ENCODE results near the gene TMEM229B. TPM values are rescaled to one million over a fixed set of nuclear protein-coding genes. Genes with fewer than 3 reads are reported as not detected.
A peak's percentile ranks its signal among the peaks of the same experiment; 100 is the strongest.

TMEM229B gene
- total RNA-seq = 10 to 100 TPM; 22.5 to 25.6 TPM
- 10 to 100 TPM; 17.2 to 27.5 (median 17.3) TPM for polyA plus RNA-seq
- total RNA-seq = 3.9 to 22.5 (median 17.0) reads per million in 6 experiments

DNA sequence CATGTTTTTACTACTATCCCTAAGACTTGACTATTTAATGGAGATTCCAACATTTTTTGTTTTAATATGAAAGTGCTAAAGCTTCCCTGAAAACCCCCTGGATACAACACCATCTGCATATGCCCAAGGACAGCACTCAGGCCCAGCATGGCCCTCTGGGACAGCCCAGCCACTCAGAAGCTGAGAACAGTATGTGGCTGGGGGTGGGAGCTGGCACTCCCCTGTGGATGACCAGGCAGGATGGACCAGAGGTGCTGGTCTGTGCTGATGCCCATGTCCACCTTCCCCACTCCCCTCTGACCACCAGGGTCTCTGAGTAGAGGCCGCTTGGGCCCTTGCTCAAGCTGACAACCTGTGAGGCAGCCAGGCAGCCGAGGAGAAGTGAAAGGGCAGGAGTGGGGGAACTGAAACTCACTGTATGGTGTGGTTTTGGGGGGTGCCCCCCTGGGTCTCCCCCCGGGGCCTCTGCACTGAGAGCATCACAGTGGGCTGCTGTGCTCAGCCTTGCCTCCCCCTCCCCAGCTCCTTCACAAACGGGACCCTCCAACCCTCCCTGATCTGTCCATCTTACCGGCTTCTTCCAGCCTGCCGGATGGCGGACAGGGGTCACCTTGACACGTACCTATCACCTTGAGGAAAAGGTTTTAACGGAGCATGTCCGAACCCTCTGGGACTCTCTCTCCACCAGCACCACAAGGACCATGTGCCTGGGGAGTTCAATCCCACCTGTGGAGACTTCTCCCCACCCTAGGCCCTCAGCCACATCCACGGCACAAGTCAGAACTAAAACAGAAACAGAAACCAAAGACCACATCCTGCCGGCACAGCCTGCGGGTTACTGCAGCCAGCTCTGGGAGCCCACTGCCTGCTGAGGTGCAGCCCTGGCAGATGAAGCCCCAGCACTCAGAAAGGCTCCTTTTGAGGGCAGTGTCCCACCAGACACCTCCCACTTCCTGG lies at the start of gene TMEM229B:
Gene TMEM229B (minus strand): TSS at position 785 of the 957 bp plus-strand sequence. CDS start 14,798 bp downstream, outside the sequence.
- peak; percentile 44 to 87 (median 74) for DNase-seq
- POLR2A ChIA-PET = interaction anchor here (0.8 to 3.7 kb wide), 7 partner anchors 22 to 207 kb away, joined by 3 to 41 read pairs (median 4); partner anchors contain the start of genes PIGH, PLEK2 and RDH11
- Mint-ChIP-seq H3K9me3 (peaks cover 0 to 8% (median 7%) of the 10 kb centered on the region in 9 donors), H3K27ac (peak within 1 kb of the TSS; percentile 97 to 100 (median 100)), H3K27me3 (no peaks in the 10 kb centered on the region), H3K36me3 (peaks cover 7 to 38% (median 26%) of the 10 kb centered on the region in 3 donors), H3K4me3 (peak within 1 kb of the TSS; percentile 89 to 100 (median 98)), H3K4me1 (peaks cover 26 to 90% (median 85%) of the 10 kb centered on the region in 4 donors)
- peak; percentile 98 to 99 for ATAC-seq

DNA sequence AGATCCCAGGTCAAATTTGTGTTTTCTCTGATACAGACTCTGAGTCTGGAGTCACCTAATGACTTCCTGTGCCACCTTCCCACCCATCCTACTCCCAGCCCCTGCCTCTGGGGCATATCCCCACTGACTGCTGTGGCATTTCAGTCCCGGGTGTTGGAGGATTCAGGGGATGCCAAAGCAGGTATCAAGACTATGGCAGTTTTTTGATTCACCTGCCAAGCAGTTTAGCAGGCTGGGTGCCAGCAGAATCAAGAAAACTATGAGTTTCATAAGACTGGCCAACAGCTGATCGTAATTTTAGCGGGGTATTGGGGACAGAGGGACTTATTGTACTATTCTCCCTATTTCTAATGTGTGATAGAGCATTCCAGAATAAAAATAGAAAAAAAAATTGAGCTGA lies 49.2 kb upstream of the TMEM229B start:
- Mint-ChIP-seq H3K27ac (no peak overlapping the region), H3K27me3 (peaks cover 7 to 37% (median 11%) of the 10 kb centered on the region in 5 donors), H3K4me3 (no peak overlapping the region), H3K36me3 (no peaks in the 10 kb centered on the region), H3K9me3 (no peaks in the 10 kb centered on the region), H3K4me1 (peaks cover 7 to 11% (median 10%) of the 10 kb centered on the region in 4 donors)
- DNase-seq (no peak), ATAC-seq (no peak)
- POLR2A ChIA-PET = no interaction called here

DNA sequence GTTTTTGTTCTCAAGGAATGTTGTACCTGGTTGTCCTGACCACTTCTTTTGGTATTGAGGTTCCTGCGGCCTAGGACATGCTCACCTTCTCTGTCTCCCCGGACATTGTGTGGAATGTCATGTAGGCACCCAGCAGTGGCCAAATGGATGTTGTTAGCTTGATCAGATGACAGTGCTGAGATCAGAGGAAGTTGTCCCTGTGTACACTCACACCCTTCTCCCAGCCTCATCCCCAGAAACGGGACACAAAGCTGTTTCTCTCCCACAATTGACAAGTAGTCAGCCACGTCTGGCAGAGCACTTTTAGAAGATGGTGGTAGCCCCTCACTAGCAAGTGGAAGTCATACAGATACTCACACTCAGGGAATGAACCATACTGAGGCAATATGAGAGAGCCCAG lies 47.6 kb upstream of the TMEM229B start:
- POLR2A ChIA-PET = no interaction called here
- no peaks in the 10 kb centered on the region for H3K9me3 Mint-ChIP-seq
- H3K4me3 Mint-ChIP-seq = peak overlapping the region in 1 of 10 donors; percentile 16
- no peaks in the 10 kb centered on the region for H3K36me3 Mint-ChIP-seq
- DNase-seq (no peak), ATAC-seq (no peak)
- H3K27ac Mint-ChIP-seq = no peak overlapping the region
- peaks cover 7 to 31% (median 11%) of the 10 kb centered on the region in 5 donors for H3K27me3 Mint-ChIP-seq
- H3K4me1 Mint-ChIP-seq = peaks cover 0 to 9% (median 4%) of the 10 kb centered on the region in 4 donors

DNA sequence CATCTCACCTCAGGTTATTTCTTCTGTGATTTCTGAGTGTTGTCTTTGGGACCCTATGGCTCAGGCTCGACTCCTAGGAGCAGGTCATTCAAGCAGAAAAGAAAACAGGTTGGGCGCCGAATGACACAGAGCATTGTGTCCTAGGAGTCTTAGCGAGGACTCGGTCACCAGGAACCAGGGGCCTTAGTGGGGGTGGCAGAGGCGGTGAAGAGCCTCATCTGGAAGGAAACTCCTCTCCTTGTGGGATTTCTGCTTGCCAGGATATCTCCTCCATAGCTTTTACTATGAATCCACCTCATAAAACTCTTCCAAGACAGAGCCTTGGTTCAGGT lies 45.2 kb upstream of the TMEM229B start:
- Mint-ChIP-seq H3K9me3 (no peaks in the 10 kb centered on the region), H3K27me3 (peaks cover 4 to 29% (median 9%) of the 10 kb centered on the region in 5 donors), H3K27ac (peak overlapping the region in 2 of 10 donors; percentile 69 to 72), H3K36me3 (no peaks in the 10 kb centered on the region), H3K4me1 (peaks cover 0 to 9% (median 4%) of the 10 kb centered on the region in 4 donors), H3K4me3 (peak overlapping the region; percentile 67 to 88 (median 80))
- no peak for DNase-seq
- ATAC-seq = no peak
- POLR2A ChIA-PET = interaction anchor here (0.9 kb wide), 1 partner anchor 14 kb away, joined by 3 read pairs; no protein-coding TSS in a partner anchor

DNA sequence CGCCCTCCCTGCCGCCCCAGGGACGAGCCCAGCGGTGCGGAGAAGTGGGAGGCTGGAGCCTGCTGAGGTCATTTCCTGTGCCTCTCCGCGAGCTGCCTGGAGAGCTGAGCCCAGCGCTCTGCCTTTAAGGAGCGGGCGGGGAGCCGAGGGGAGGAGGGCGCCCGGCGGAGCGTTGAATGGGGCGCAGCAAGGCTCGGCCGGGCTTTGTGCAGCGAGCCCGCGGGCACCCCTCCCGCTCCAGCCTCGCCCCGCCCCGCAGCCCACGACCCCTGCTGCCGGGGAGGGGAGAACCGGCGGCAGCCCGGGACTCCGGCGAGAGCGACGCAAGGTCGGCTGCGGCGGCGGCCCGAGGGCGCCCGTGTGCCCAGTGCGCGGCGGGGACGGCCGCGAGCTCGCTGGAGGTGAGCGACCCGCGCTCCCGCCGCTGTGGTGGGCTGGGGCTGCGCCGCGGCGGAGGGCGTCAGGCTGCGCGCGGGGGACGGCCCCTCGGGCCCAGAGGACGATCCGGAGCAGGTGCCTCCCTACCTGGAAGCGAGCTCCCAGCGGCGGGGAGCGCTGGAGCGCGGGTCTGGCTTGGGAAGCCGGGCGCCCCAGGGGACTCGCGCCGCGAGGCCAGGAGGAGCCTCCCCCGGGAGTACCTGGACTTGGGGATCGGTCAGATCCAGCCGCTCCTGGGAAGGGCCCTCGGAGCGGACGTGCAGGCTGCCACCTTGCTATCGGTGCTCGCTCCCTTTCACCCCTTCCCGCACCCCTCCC lies 44.7 kb upstream of the TMEM229B start, which contains the start of gene PLEKHH1:
Gene PLEKHH1 (plus strand): TSS at position 293 of the 756 bp plus-strand sequence. CDS start 8,578 bp downstream, outside the sequence.
- no peaks in the 10 kb centered on the region for H3K36me3 Mint-ChIP-seq
- H3K27ac Mint-ChIP-seq = peak within 1 kb of the TSS in 2 of 10 donors; percentile 69 to 72
- peaks cover 4 to 29% (median 9%) of the 10 kb centered on the region in 5 donors for H3K27me3 Mint-ChIP-seq
- peak; percentile 88 to 89 for ATAC-seq
- H3K9me3 Mint-ChIP-seq = no peaks in the 10 kb centered on the region
- POLR2A ChIA-PET = no interaction called here
- H3K4me1 Mint-ChIP-seq = peaks cover 0 to 9% (median 4%) of the 10 kb centered on the region in 4 donors
- peak within 1 kb of the TSS; percentile 68 to 88 (median 81) for H3K4me3 Mint-ChIP-seq
- peak; percentile 11 to 67 (median 36) for DNase-seq

DNA sequence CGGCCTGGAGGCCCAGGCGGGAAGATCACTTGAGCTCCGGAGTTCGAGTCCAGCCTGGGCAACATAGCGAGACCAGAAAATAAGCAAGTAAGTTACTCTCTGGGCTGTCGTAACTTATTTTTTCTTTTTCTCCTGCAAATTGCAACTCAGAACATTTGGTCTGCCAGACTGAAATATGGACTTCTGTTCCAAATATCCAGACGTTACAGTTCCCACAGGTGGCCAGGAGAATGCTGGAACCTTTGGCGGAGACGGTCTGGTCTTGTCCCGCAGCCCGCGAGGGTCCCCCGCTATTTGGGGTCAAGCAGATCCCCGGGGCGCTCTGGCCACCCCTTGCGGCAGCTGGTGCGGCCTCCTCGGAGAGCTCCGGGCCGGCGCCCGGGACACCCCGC lies 44.1 kb upstream of the TMEM229B start:
- peak in 1 of 10 donors; percentile 2 for DNase-seq
- H3K27ac Mint-ChIP-seq = no peak overlapping the region
- H3K9me3 Mint-ChIP-seq = no peaks in the 10 kb centered on the region
- POLR2A ChIA-PET = no interaction called here
- H3K4me3 Mint-ChIP-seq = peak overlapping the region; percentile 61 to 81 (median 70)
- peaks cover 4 to 29% (median 9%) of the 10 kb centered on the region in 5 donors for H3K27me3 Mint-ChIP-seq
- H3K36me3 Mint-ChIP-seq = no peaks in the 10 kb centered on the region
- H3K4me1 Mint-ChIP-seq = peaks cover 0 to 9% (median 4%) of the 10 kb centered on the region in 4 donors
- ATAC-seq = no peak

DNA sequence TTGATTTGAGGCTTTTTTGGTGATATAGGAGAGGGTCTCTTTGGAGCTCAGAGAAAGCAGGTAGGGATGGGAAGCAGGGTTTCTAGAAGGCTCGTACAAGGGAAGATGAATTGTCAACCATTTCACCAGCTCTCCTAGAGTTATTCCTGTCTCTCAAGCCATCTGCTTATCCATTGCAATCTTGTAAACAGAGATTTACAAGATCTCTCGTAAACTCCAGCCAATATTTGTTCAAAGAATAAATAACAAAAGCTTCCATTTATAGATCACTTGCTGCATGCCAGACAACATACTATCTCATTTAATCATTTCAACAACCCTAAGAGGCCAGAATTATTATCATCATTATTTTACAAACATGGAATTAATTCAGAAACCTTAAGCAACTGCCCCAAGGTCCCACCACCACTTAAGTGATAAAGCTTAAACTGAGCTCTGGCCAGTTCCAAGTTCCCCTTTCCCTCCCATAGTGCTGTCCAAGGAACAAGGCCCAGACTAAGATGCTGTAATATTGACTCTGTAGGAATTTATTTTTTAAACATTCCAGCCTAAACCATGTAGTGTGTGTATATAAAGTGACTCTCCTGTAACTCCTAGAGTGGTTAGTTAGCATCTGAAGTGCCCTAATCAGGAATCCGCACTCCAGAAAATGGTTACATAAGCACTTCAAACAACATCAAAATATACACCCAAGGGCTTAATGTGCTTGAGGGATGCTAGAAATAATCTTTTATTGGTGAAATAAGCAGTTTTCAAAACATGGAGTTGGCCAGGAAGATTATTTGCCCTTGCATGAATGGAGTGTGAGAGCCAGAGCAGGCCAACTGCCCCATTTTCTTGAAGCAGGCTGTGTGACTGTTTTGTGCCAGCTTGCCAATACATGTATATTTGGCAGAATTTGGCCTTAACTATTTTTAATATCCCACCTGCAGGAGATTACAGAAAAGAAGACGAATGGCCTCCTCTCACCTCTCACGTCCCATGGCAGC lies 41.7 kb upstream of the TMEM229B start:
- H3K27ac Mint-ChIP-seq = no peak overlapping the region

DNA sequence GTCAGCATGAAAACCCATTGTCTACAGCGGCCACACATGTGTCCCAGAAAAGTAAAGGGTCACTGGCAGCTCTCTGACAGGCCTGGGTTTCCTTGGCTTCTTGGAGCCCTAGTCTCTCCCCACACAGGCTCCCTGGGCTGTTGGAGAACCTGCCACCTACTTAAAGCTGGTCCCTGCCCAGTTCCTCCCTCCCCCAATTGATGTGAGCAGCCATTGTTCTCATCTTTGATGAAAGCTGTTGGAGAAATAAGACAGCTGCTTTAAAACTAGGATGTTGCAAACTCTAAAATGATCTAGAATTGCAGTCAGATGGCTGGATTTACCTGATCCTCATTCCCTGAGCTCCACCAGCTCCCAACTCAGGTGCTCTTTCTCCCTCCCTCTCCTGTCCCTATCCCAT lies 39.8 kb upstream of the TMEM229B start:
- no peak for DNase-seq

More for the DNA sequence above, 41.7 kb upstream of the TMEM229B start:
- DNase-seq = no peak
- no peaks in the 10 kb centered on the region for H3K36me3 Mint-ChIP-seq
- POLR2A ChIA-PET = no interaction called here
- peaks cover 2 to 11% (median 7%) of the 10 kb centered on the region in 4 donors for H3K4me1 Mint-ChIP-seq
- H3K4me3 Mint-ChIP-seq = no peak overlapping the region
- H3K9me3 Mint-ChIP-seq = no peaks in the 10 kb centered on the region
- H3K27me3 Mint-ChIP-seq = peaks cover 3 to 37% (median 13%) of the 10 kb centered on the region in 5 donors
- ATAC-seq = no peak

DNA sequence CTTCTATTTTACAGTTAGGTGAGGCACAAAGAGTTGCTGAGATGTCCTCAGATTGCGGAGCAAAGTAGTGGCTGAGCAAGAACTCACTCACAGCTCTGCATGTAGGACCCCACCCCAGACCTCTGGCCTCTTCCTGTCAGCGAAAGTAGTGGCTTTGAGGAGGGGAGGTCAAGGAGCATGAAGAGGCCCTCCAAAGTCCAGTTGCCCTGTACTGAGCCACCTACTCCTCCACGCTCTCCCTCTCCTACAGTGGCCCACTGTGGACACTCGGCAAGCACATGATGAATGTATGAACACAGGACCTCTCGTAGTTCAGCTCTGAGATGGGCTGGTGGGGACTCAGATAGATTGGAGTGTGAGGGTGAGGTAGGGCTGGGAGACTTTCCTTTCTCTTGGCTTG lies 39.2 kb upstream of the TMEM229B start:
- ATAC-seq (no peak), DNase-seq (no peak)
- Mint-ChIP-seq H3K4me3 (no peak overlapping the region), H3K4me1 (peaks cover 2 to 8% (median 7%) of the 10 kb centered on the region in 4 donors), H3K9me3 (no peaks in the 10 kb centered on the region), H3K27ac (no peak overlapping the region), H3K36me3 (no peaks in the 10 kb centered on the region), H3K27me3 (peaks cover 8 to 32% (median 14%) of the 10 kb centered on the region in 5 donors)
- POLR2A ChIA-PET = no interaction called here

More for the DNA sequence above, 39.8 kb upstream of the TMEM229B start:
- POLR2A ChIA-PET = no interaction called here
- no peaks in the 10 kb centered on the region for H3K36me3 Mint-ChIP-seq
- no peak overlapping the region for H3K4me3 Mint-ChIP-seq
- peaks cover 2 to 8% (median 7%) of the 10 kb centered on the region in 4 donors for H3K4me1 Mint-ChIP-seq
- H3K9me3 Mint-ChIP-seq = no peaks in the 10 kb centered on the region
- ATAC-seq = no peak
- no peak overlapping the region for H3K27ac Mint-ChIP-seq
- H3K27me3 Mint-ChIP-seq = peaks cover 8 to 32% (median 14%) of the 10 kb centered on the region in 5 donors

DNA sequence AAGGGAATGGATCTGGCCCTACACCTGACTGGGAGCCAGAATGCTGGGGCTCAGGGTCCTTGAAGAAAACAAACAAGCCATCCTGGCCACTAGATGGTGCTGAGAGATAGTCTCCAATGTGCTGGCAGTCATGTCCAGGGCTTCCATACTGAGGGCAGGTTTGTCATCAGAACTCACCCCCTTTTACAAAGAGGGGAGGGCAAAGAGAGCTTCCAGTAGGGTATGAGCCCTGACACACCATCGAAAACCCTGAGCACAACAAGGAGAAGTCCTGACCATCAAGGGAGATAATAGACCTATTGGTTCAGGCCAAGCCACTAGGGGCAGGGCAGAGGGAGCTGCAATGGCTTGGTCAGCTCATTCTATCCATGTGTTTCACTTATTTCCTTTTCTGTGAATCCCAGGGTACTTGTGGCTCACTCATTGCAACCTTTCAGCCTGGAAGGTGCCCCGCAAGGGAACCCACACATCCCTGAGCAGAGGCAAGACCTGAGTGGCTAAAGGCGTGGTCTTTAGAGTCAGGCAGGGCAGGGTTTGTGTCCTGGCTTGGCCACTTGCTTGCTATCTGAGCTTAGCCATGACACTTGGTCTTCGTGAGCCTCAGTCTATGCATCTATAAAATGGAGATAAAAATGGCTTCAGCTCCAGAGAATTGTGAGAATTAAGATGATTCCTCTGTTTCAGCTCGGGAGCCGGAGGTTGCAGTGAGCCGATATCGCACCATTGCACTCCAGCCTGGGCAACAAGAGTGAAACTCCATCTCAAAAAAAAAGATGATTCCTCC lies 38.3 kb upstream of the TMEM229B start:
- POLR2A ChIA-PET = no interaction called here
- Mint-ChIP-seq H3K27me3 (peaks cover 8 to 30% (median 12%) of the 10 kb centered on the region in 5 donors), H3K36me3 (no peaks in the 10 kb centered on the region), H3K4me3 (no peak overlapping the region), H3K9me3 (no peaks in the 10 kb centered on the region), H3K4me1 (peaks cover 2 to 6% (median 2%) of the 10 kb centered on the region in 4 donors), H3K27ac (peak overlapping the region in 1 of 10 donors; percentile 69)
- DNase-seq (peak in 6 of 10 donors; percentile 12 to 47 (median 25)), ATAC-seq (peak; percentile 74 to 89)

DNA sequence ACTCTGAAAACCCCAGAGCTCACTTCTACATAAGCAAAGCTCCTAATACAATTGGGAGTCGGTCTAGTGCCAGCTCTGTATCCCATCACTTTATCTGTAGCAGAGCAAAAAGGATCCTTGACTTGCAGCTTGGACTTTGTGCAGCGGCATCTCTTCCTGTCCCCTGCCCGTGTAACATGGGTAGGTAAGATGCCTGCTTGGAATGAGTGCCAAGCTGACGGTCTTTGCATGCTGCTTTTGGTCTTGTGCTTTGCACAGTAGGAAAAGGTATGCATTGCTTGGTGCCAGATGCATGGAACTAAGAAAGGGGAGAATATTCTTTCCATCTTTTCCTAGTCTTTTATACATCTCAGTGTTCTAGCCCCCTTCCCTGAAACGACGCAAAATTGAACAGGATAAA lies 37.7 kb upstream of the TMEM229B start:
- DNase-seq = no peak
- POLR2A ChIA-PET = no interaction called here
- Mint-ChIP-seq H3K27me3 (peaks cover 11 to 34% (median 16%) of the 10 kb centered on the region in 5 donors), H3K4me3 (no peak overlapping the region), H3K9me3 (no peaks in the 10 kb centered on the region), H3K36me3 (no peaks in the 10 kb centered on the region), H3K4me1 (peaks cover 3 to 11% (median 4%) of the 10 kb centered on the region in 4 donors), H3K27ac (no peak overlapping the region)
- ATAC-seq = no peak

Measured in naive thymus-derived CD8-positive, alpha-beta T cell (primary cell).